ENCODE measurements around the gene BTBD9.

DNA sequence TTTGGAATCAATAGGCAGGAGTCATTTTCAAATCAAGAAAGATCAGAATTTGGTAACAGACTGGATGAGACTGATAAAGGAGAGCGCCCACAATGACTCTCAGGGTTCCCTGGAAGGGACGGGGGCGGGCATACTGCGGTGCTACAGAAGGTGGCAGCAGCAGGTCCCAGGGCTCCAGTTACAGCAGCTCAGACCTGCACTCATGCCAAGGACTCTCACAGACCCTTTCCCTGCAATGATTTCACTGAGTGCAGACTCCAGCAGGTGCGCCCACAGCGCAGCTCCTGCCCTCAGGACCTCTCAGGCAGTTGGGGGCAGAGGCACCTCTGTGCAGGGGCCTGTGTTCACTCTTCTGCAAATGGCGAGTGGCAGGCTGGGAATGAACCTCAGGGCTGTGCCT lies 460.4 kb downstream of the BTBD9 start:
- TF ChIP-seq, protein P1, sequence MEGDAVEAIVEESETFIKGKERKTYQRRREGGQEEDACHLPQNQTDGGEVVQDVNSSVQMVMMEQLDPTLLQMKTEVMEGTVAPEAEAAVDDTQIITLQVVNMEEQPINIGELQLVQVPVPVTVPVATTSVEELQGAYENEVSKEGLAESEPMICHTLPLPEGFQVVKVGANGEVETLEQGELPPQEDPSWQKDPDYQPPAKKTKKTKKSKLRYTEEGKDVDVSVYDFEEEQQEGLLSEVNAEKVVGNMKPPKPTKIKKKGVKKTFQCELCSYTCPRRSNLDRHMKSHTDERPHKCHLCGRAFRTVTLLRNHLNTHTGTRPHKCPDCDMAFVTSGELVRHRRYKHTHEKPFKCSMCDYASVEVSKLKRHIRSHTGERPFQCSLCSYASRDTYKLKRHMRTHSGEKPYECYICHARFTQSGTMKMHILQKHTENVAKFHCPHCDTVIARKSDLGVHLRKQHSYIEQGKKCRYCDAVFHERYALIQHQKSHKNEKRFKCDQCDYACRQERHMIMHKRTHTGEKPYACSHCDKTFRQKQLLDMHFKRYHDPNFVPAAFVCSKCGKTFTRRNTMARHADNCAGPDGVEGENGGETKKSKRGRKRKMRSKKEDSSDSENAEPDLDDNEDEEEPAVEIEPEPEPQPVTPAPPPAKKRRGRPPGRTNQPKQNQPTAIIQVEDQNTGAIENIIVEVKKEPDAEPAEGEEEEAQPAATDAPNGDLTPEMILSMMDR (IDR thresholded peaks at IDR 0.05; ENCODE audit: low read depth, low read length, poor library complexity, severe bottlenecking): no peak
- no peak for TF ChIP-seq EZH2phosphoT487 (IDR thresholded peaks at IDR 0.05; ENCODE audit: borderline replicate concordance, low read length)

All from DOHH2 (cell line).